Neural cell (in vitro differentiated cells): ENCODE data around the gene SAMD8.

ENCODE experiments used
- EP300 ChIP-seq: fragments of 450-650 bp; conservative IDR thresholded peaks from 2 replicates; pipeline ENCODE4 v1.6.1; 2014; ENCODE audit warnings: antibody characterized with exemption, mild to moderate bottlenecking, moderate library complexity; ENCODE audit not compliant: poor library complexity, severe bottlenecking
- EZH2 ChIP-seq: fragments of 200-600, 300-800 bp; shearing (Covaris generic), sonication (generic); IDR thresholded peaks from 2 replicates; pipeline ENCODE4 v1.6.1; 2014; ENCODE audit warnings: antibody characterized with exemption, low read length, borderline replicate concordance, mild to moderate bottlenecking; ENCODE audit not compliant: insufficient read depth, poor library complexity, severe bottlenecking
- MXI1 ChIP-seq: fragments of 450-650 bp; conservative IDR thresholded peaks from 2 replicates; pipeline ENCODE4 v1.6.1; 2014; ENCODE audit warnings: antibody characterized with exemption, mild to moderate bottlenecking; ENCODE audit not compliant: poor library complexity, severe bottlenecking
- POLR2AphosphoS5 ChIP-seq: IDR thresholded peaks from 2 replicates; pipeline ENCODE4 v1.6.1; 2012
- RAD21 ChIP-seq: fragments of 450-650 bp; conservative IDR thresholded peaks from 2 replicates; pipeline ENCODE4 v1.6.1; 2014; ENCODE audit warnings: antibody characterized with exemption, mild to moderate bottlenecking, moderate library complexity
- REST ChIP-seq: IDR thresholded peaks from 2 replicates; pipeline ENCODE4 v1.6.1; 2012; ENCODE audit warnings: borderline replicate concordance
- TAF1 ChIP-seq: IDR thresholded peaks from 2 replicates; pipeline ENCODE4 v1.6.1; 2012; ENCODE audit warnings: low read depth
- TF ChIP-seq, protein P1 (sequence below): fragments of 450-650 bp; IDR thresholded peaks from 2 replicates; pipeline ENCODE4 v1.5.1; 2014; ENCODE audit warnings: antibody characterized with exemption, mild to moderate bottlenecking, moderate library complexity; ENCODE audit not compliant: poor library complexity, severe bottlenecking

DNA sequence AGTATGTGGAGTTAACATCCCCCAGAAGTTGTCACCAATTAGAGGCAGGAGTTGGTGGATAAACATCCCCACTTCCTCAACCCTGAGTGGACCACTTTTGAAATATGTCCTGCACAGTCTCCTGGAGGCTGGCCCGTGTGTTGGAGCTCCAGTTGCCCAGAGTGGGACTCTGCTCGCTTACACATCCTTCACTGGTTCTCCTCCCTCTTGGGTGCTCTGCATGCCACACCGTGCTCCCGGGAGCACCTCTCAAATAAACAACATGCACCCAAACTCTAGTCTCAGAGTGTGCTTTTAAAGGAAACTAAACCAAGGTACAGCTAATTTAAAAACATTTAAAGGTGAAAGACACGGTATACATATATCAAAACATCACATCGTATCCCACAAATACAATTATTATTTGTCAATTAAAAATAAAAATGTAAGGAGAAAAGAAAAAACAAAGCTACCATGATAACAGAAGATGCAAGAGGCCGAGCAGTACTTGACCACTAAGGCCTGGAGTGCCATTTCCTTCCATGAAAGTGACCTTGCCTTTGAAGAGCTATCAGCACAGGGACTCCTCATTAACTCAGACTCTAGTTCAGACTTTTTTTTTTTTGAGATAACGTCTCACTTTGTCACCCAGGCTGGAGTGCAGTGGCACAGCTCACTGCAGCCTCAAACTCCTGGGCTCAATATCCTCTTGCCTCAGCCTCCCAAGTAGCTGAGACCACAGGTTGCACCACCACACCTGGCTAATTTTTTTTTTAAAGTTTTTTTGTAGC lies 47.8 kb upstream of the SAMD8 start:
- TF ChIP-seq, protein P1, sequence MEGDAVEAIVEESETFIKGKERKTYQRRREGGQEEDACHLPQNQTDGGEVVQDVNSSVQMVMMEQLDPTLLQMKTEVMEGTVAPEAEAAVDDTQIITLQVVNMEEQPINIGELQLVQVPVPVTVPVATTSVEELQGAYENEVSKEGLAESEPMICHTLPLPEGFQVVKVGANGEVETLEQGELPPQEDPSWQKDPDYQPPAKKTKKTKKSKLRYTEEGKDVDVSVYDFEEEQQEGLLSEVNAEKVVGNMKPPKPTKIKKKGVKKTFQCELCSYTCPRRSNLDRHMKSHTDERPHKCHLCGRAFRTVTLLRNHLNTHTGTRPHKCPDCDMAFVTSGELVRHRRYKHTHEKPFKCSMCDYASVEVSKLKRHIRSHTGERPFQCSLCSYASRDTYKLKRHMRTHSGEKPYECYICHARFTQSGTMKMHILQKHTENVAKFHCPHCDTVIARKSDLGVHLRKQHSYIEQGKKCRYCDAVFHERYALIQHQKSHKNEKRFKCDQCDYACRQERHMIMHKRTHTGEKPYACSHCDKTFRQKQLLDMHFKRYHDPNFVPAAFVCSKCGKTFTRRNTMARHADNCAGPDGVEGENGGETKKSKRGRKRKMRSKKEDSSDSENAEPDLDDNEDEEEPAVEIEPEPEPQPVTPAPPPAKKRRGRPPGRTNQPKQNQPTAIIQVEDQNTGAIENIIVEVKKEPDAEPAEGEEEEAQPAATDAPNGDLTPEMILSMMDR: no peak
- TF ChIP-seq TAF1 (no peak), POLR2AphosphoS5 (no peak), EP300 (no peak), MXI1 (no peak), RAD21 (no peak), EZH2 (no peak), REST (no peak)
